Measurements from ENCODE around the gene RIT2. TPM values are rescaled to one million over a fixed set of nuclear protein-coding genes. Genes with fewer than 3 reads are reported as not detected.

The RIT2 gene
- total RNA-seq, 1 experiment from 2014 or later = 1.5 TPM

GRCh38 chr18:43129946-43130524 is 14.6 kb upstream of the RIT2 start:
- TF ChIP-seq KAT7 (CRISPR knock-in tag; IDR thresholded peaks at IDR 0.05; ENCODE audit: borderline replicate concordance) = no peak
- no peak for TF ChIP-seq ZBTB43 (CRISPR knock-in tag; IDR thresholded peaks at IDR 0.05)
- TF ChIP-seq CREB1 (CRISPR knock-in tag; IDR thresholded peaks at IDR 0.05) = no peak
- no peak for TF ChIP-seq IRF2 (CRISPR knock-in tag; IDR thresholded peaks at IDR 0.05; ENCODE audit: borderline replicate concordance, low read depth)
- TF ChIP-seq IRF1 (CRISPR knock-in tag; IDR thresholded peaks at IDR 0.05) = no peak
- no peak for TF ChIP-seq CREM (CRISPR knock-in tag; IDR thresholded peaks at IDR 0.05)
- no peak for TF ChIP-seq PREB (CRISPR knock-in tag; IDR thresholded peaks at IDR 0.05; ENCODE audit: borderline replicate concordance)
- no peak for TF ChIP-seq ZNF121 (CRISPR knock-in tag; IDR thresholded peaks at IDR 0.05)
- no peak for TF ChIP-seq ESRRA (CRISPR knock-in tag; IDR thresholded peaks at IDR 0.05; ENCODE audit: borderline replicate concordance)
- H3K4me1 Mint-ChIP-seq = peaks cover 30% of the 10 kb centered on the region
- CTCF ChIA-PET = no interaction called here
- no peak overlapping the region for H3K4me3 Mint-ChIP-seq
- peaks cover 19% of the 10 kb centered on the region for H3K36me3 Mint-ChIP-seq
- ATAC-seq (no peak), DNase-seq (ENCODE audit: low spot score) (no peak)
- POLR2A ChIA-PET = no interaction called here
- peaks cover 26% of the 10 kb centered on the region for H3K9me3 Mint-ChIP-seq
- H3K27ac Mint-ChIP-seq = no peak overlapping the region
- no peaks in the 10 kb centered on the region for H3K27me3 Mint-ChIP-seq (ENCODE audit: low read depth)

- POLR2A ChIA-PET = no interaction called here
- H3K4me3 Mint-ChIP-seq = no peak overlapping the region
- no peak for ATAC-seq
- H3K9me3 Mint-ChIP-seq = no peaks in the 10 kb centered on the region
- DNase-seq (ENCODE audit: low spot score) = no peak
- H3K27me3 Mint-ChIP-seq (ENCODE audit: low read depth) = no peaks in the 10 kb centered on the region
- H3K27ac Mint-ChIP-seq = no peak overlapping the region
- no peaks in the 10 kb centered on the region for H3K36me3 Mint-ChIP-seq
- peaks cover 33% of the 10 kb centered on the region for H3K4me1 Mint-ChIP-seq
- CTCF ChIA-PET = no interaction called here
- TF ChIP-seq FOXJ3 (CRISPR knock-in tag; IDR thresholded peaks at IDR 0.05; ENCODE audit: borderline replicate concordance) (no peak), FOXK1 (CRISPR knock-in tag; IDR thresholded peaks at IDR 0.05) (no peak), ERG (CRISPR knock-in tag; IDR thresholded peaks at IDR 0.05) (no peak), FOXP1 (CRISPR knock-in tag; IDR thresholded peaks at IDR 0.05; ENCODE audit: borderline replicate concordance) (no peak), USF1 (CRISPR knock-in tag; IDR thresholded peaks at IDR 0.05) (no peak), IRF1 (CRISPR knock-in tag; IDR thresholded peaks at IDR 0.05) (no peak), SOX15 (CRISPR knock-in tag; IDR thresholded peaks at IDR 0.05) (no peak), CBFB (CRISPR knock-in tag; IDR thresholded peaks at IDR 0.05; ENCODE audit: low read depth) (no peak), E2F5 (CRISPR knock-in tag; IDR thresholded peaks at IDR 0.05) (no peak), ZBTB43 (CRISPR knock-in tag; IDR thresholded peaks at IDR 0.05) (no peak)
- TF ChIP-seq, protein P1, sequence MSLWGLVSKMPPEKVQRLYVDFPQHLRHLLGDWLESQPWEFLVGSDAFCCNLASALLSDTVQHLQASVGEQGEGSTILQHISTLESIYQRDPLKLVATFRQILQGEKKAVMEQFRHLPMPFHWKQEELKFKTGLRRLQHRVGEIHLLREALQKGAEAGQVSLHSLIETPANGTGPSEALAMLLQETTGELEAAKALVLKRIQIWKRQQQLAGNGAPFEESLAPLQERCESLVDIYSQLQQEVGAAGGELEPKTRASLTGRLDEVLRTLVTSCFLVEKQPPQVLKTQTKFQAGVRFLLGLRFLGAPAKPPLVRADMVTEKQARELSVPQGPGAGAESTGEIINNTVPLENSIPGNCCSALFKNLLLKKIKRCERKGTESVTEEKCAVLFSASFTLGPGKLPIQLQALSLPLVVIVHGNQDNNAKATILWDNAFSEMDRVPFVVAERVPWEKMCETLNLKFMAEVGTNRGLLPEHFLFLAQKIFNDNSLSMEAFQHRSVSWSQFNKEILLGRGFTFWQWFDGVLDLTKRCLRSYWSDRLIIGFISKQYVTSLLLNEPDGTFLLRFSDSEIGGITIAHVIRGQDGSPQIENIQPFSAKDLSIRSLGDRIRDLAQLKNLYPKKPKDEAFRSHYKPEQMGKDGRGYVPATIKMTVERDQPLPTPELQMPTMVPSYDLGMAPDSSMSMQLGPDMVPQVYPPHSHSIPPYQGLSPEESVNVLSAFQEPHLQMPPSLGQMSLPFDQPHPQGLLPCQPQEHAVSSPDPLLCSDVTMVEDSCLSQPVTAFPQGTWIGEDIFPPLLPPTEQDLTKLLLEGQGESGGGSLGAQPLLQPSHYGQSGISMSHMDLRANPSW (CRISPR knock-in tag; conservative IDR thresholded peaks at IDR 0.05; ENCODE audit: low read depth) = no peak
- TF ChIP-seq, protein P2, sequence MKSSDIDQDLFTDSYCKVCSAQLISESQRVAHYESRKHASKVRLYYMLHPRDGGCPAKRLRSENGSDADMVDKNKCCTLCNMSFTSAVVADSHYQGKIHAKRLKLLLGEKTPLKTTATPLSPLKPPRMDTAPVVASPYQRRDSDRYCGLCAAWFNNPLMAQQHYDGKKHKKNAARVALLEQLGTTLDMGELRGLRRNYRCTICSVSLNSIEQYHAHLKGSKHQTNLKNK (CRISPR knock-in tag; IDR thresholded peaks at IDR 0.05) = no peak
- TF ChIP-seq, protein P3, sequence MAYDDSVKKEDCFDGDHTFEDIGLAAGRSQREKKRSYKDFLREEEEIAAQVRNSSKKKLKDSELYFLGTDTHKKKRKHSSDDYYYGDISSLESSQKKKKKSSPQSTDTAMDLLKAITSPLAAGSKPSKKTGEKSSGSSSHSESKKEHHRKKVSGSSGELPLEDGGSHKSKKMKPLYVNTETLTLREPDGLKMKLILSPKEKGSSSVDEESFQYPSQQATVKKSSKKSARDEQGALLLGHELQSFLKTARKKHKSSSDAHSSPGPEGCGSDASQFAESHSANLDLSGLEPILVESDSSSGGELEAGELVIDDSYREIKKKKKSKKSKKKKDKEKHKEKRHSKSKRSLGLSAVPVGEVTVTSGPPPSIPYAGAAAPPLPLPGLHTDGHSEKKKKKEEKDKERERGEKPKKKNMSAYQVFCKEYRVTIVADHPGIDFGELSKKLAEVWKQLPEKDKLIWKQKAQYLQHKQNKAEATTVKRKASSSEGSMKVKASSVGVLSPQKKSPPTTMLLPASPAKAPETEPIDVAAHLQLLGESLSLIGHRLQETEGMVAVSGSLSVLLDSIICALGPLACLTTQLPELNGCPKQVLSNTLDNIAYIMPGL (CRISPR knock-in tag; IDR thresholded peaks at IDR 0.05) = no peak
These were observed 10.0 kb upstream of the RIT2 start for GRCh38 chr18:43125471-43125870.

Measured in WTC11 (cell line).